Cardiac fibroblast (primary cell): Measurements from ENCODE around the gene IPCEF1.

Source experiments
- DNase-seq, 2 donors: peaks; one replicate each; pipeline versions ENCODE4 v3.0.0 to v3.0.0-alpha.2; 2010; ENCODE audit warnings: low read depth in 2 of 2
- H3K4me3 ChIP-seq, 2 donors: replicated peaks in 1 of 2; 1 replicate in 1 of 2; 2 replicates in 1 of 2; pipeline ENCODE4 v1.5.1; 2011; ENCODE audit warnings: low read depth in 2 of 2, low read length in 2 of 2, mild to moderate bottlenecking in 2 of 2, moderate library complexity in 1 of 2
- TF ChIP-seq, protein P1 (sequence below): IDR thresholded peaks from one replicate; pipeline ENCODE4 v1.5.1; 2011; ENCODE audit warnings: low read depth, mild to moderate bottlenecking, low read length, inconsistent platforms

Gene IPCEF1

GRCh38 chr6:154386848-154387717 lies 30.5 kb upstream of the IPCEF1 start:
- TF ChIP-seq, protein P1, sequence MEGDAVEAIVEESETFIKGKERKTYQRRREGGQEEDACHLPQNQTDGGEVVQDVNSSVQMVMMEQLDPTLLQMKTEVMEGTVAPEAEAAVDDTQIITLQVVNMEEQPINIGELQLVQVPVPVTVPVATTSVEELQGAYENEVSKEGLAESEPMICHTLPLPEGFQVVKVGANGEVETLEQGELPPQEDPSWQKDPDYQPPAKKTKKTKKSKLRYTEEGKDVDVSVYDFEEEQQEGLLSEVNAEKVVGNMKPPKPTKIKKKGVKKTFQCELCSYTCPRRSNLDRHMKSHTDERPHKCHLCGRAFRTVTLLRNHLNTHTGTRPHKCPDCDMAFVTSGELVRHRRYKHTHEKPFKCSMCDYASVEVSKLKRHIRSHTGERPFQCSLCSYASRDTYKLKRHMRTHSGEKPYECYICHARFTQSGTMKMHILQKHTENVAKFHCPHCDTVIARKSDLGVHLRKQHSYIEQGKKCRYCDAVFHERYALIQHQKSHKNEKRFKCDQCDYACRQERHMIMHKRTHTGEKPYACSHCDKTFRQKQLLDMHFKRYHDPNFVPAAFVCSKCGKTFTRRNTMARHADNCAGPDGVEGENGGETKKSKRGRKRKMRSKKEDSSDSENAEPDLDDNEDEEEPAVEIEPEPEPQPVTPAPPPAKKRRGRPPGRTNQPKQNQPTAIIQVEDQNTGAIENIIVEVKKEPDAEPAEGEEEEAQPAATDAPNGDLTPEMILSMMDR: no peak
- DNase-seq: peak; percentile 80 to 88
- no peak overlapping the region for H3K4me3 ChIP-seq

GRCh38 chr6:154384191-154384590 lies 27.6 kb upstream of the IPCEF1 start:
- TF ChIP-seq, protein P1: no peak
- DNase-seq: no peak
- H3K4me3 ChIP-seq: no peak overlapping the region

DNA sequence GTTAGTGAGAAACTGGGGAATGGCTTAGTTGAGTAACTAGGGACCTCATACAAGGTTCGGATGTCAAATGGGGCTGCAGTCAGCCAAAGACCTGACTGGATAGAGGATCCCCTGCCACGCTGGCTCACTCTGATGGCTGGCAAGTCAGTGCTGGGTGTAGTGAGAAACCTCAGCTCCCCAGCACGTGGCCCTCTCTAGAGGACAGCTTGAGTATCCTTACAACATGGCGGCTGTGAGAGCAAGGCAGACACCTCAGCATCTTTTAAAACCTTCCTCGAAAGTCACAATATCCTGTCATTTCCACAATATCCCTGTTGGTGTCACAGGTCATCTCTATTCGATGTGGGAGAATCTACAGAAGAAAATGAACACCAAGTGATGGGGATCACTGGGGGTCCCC lies 26.7 kb upstream of the IPCEF1 start:
- H3K4me3 ChIP-seq: no peak overlapping the region
- TF ChIP-seq, protein P1: no peak

GRCh38 chr6:154382740-154383139 lies 26.1 kb upstream of the IPCEF1 start:
- DNase-seq: no peak
- H3K4me3 ChIP-seq: no peak overlapping the region
- TF ChIP-seq, protein P1: no peak

More for the DNA sequence above, 26.7 kb upstream of the IPCEF1 start:
- no peak for DNase-seq

- no peak for DNase-seq
- TF ChIP-seq, protein P1: no peak
Measured at GRCh38 chr6:154381548-154381947, 24.9 kb upstream of the IPCEF1 start.

DNA sequence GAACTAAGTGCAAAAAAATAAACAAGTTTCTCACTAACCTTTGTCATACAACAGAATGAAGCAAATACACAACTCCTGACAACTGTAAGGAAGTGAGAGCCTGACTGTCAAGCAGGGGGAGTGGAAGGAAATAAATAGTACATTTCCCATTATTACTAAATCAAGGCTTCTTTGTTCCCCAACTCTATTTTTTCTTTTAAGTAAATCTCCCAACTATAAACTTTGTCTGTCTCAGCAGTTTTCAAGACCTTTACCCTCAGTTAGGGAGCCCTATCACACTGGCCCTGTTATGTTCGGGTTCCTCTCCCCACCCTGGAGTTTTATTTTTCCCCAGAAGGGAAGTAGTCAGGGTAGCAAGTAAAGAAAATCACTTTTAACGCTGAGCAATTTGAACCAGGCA lies 24.1 kb upstream of the IPCEF1 start:
- DNase-seq: no peak
- TF ChIP-seq, protein P1: no peak
- no peak overlapping the region for H3K4me3 ChIP-seq

More at GRCh38 chr6:154381548-154381947, 24.9 kb upstream of the IPCEF1 start:
- no peak overlapping the region for H3K4me3 ChIP-seq
